ENCODE data around the gene HPN. TPM values are rescaled to one million over a fixed set of nuclear protein-coding genes. Genes with fewer than 3 reads are reported as not detected.

HPN gene
- total and polyA plus RNA-seq, 2 of the 13 experiments (the other 11 are each of a cell fraction or from before 2014, with no cell fraction given), result 46.7 to 261 TPM

DNA sequence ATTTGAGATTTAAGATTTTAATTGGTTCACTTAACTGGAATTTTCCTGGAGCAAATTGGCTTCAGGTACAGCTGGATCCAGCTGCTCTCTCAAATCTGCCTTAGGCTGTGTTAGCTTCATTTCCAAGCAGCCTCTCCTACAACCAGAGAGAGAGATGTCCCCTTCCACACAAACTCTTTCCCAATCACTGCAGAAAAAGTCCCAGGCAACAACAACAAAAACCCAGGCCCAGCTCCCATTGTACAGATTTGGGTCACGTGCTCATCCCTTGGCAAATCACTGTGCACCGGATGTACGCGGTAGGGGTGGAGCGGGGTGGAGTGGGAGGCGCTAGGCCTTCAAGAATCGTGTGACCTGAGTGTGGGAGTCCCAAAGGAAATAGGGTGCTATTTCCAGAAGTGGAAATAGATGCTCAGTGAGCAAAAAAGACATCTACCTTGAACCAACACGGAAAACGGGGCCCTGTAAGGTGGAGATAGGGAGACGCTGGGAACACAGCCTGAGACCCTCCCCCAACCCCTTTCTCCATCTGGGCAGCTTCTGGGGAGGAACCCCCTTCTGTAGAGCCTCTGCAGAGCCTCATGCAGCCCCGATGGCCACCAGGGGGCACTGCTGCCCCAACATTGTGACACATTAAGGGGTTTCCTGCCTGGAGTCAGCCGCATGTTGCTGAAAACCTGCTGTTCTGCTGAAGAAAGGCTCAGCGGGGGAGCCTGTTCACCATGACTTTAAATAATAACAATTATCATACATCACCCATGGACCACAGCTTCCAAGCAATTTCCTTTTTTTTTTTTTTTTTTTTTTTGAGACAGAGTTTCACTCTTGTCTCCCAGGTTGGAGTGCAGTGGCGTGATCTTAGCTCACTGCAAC lies 25.4 kb downstream of the HPN start (continued):
- TF ChIP-seq, protein P1, sequence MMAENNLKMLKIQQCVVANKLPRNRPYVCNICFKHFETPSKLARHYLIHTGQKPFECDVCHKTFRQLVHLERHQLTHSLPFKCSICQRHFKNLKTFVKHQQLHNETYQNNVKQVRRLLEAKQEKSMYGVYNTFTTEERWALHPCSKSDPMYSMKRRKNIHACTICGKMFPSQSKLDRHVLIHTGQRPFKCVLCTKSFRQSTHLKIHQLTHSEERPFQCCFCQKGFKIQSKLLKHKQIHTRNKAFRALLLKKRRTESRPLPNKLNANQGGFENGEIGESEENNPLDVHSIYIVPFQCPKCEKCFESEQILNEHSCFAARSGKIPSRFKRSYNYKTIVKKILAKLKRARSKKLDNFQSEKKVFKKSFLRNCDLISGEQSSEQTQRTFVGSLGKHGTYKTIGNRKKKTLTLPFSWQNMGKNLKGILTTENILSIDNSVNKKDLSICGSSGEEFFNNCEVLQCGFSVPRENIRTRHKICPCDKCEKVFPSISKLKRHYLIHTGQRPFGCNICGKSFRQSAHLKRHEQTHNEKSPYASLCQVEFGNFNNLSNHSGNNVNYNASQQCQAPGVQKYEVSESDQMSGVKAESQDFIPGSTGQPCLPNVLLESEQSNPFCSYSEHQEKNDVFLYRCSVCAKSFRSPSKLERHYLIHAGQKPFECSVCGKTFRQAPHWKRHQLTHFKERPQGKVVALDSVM (CRISPR knock-in tag; IDR thresholded peaks at IDR 0.05), result no peak
- TF ChIP-seq PRPF4 (IDR thresholded peaks at IDR 0.05; ENCODE audit: low read depth, low read length, poor library complexity, severe bottlenecking), result no peak
- peak; percentile 44; the same call in 1 of the 2 replicates for TF ChIP-seq ZNF788 (CRISPR knock-in tag; IDR thresholded peaks at IDR 0.05; ENCODE audit: borderline replicate concordance)
- no peak for TF ChIP-seq HNF1A (IDR thresholded peaks at IDR 0.05; ENCODE audit: low read depth)
- no peak for TF ChIP-seq HNF1A (CRISPR knock-in tag; IDR thresholded peaks at IDR 0.05; ENCODE audit: borderline replicate concordance)
- TF ChIP-seq THAP8 (CRISPR knock-in tag; IDR thresholded peaks at IDR 0.05; ENCODE audit: borderline replicate concordance), result no peak
- TF ChIP-seq TRIM22 (IDR thresholded peaks at IDR 0.05), result no peak
- TF ChIP-seq GFI1 (CRISPR knock-in tag; IDR thresholded peaks at IDR 0.05; ENCODE audit: borderline replicate concordance), result 0 out of 2 replicates have a peak, but pooled peaks have one; percentile 15
- TF ChIP-seq ZFAT (CRISPR knock-in tag; conservative IDR thresholded peaks at IDR 0.05), result no peak
- TF ChIP-seq SYNCRIP (IDR thresholded peaks at IDR 0.05; ENCODE audit: insufficient read depth, low read depth, low read length), result no peak
- peak; percentile 59; the same call in 1 of the 2 replicates for TF ChIP-seq ZNF331 (CRISPR knock-in tag; IDR thresholded peaks at IDR 0.05)
- no peak for TF ChIP-seq ERF (CRISPR knock-in tag; IDR thresholded peaks at IDR 0.05)
- TF ChIP-seq FOXP1 (IDR thresholded peaks at IDR 0.05), result 0 out of 2 replicates have a peak, but pooled peaks have one; percentile 24
- no peak for TF ChIP-seq FOXP1 (CRISPR knock-in tag; IDR thresholded peaks at IDR 0.05)
- TF ChIP-seq FOSL2 (CRISPR knock-in tag; IDR thresholded peaks at IDR 0.05), result no peak
- no peak for TF ChIP-seq EEA1 (CRISPR knock-in tag; IDR thresholded peaks at IDR 0.05; ENCODE audit: borderline replicate concordance)
- TF ChIP-seq ZNF7 (CRISPR knock-in tag; IDR thresholded peaks at IDR 0.05), result no peak
- TF ChIP-seq, protein P2, sequence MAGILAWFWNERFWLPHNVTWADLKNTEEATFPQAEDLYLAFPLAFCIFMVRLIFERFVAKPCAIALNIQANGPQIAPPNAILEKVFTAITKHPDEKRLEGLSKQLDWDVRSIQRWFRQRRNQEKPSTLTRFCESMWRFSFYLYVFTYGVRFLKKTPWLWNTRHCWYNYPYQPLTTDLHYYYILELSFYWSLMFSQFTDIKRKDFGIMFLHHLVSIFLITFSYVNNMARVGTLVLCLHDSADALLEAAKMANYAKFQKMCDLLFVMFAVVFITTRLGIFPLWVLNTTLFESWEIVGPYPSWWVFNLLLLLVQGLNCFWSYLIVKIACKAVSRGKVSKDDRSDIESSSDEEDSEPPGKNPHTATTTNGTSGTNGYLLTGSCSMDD (CRISPR knock-in tag; IDR thresholded peaks at IDR 0.05), result no peak
- peak; percentile 33; the same call in 1 of the 2 replicates for TF ChIP-seq CEBPB (IDR thresholded peaks at IDR 0.05; ENCODE audit: borderline replicate concordance, low read depth, low read length)
- TF ChIP-seq HIVEP1 (CRISPR knock-in tag; IDR thresholded peaks at IDR 0.05), result 0 out of 2 replicates have a peak, but pooled peaks have one; percentile 42
